K562 (cell line): ENCODE data around the gene OR5K1. TPM values are rescaled to one million over a fixed set of nuclear protein-coding genes. Genes with fewer than 3 reads are reported as not detected.

Experiments
- ATAC-seq: fragments of 200-7000 bp; cut with Tn5 transposase; 3 replicates; pipeline ENCODE4 v1.9.1; 2020; ENCODE audit warnings: moderate library complexity
- Bru-seq: library from RNA; stranded (reverse); fragments of 400-500 nt; gene quantifications from one replicate; lab custom pipeline; 2021; lab: Mats Ljungman, UMichigan
- BruChase-seq, 2 experiments: library from RNA; stranded (reverse); fragments of 400-500 nt; gene quantifications; one replicate each; lab custom pipeline; 2021; lab: Mats Ljungman, UMichigan
- BruUV-seq: library from RNA; stranded (reverse); fragments of 400-500 nt; replicated peaks from 2 replicates; lab custom pipeline; 2021; lab: Mats Ljungman, UMichigan
- CTCF ChIA-PET: fragments of 300-600 bp; formaldehyde crosslinking; extraction: SDS; loops from one replicate; lab custom pipeline; 2021; ENCODE audit warnings: low intra/inter-chr PET ratio; lab: Yijun Ruan, JAX
- POLR2A ChIA-PET: fragments of 300-600, 350-650 bp; sonication (Branson Sonifier 250); formaldehyde crosslinking; extraction: SDS; loops from one replicate; lab custom pipeline; 2021; ENCODE audit warnings: antibody characterized with exemption, inconsistent platforms; lab: Yijun Ruan, JAX
- DNase-seq, 4 experiments: peaks; one replicate each; pipeline versions ENCODE4 v3.0.0 to v3.0.0-alpha.2; 2011 to 2018; ENCODE audit warnings: low spot score in 3 of 4, mixed read lengths in 3 of 4; ENCODE audit errors: extremely low read depth in 1 of 4
- FAIRE-seq: peaks from 2 replicates; lab custom pipeline; 2011; peaks lifted over from hg19 to GRCh38; lab: Jason Lieb, UNC
- H2AFZ ChIP-seq: 2 replicates; pipeline ENCODE4 v1.6.0; 2011; ENCODE audit warnings: low read depth, low read length, control low read depth, inconsistent platforms
- H3K27ac ChIP-seq: fragments of 200-600 bp; 3 replicates; pipeline ENCODE4 v1.8.0; 2011; ENCODE audit warnings: low read depth, mild to moderate bottlenecking, control low read depth, inconsistent platforms, low read length, moderate library complexity, mixed read lengths; ENCODE audit errors: extremely low read depth
- H3K27me3 ChIP-seq, 2 experiments: fragments of 300-600 bp in 1 of 2; 2 replicates in 1 of 2; 3 replicates in 1 of 2; pipeline versions ENCODE4 v1.6.0 to v1.8.0; 2011; ENCODE audit warnings: inconsistent platforms in 2 of 2, low read length in 2 of 2, mild to moderate bottlenecking in 1 of 2, mixed read lengths in 1 of 2, moderate library complexity in 1 of 2; ENCODE audit not compliant: control insufficient read depth in 2 of 2, insufficient read depth in 2 of 2
- H3K36me3 ChIP-seq: fragments of 300-600 bp; 3 replicates; pipeline ENCODE4 v1.8.0; 2011; ENCODE audit warnings: mild to moderate bottlenecking, low read length, inconsistent platforms; ENCODE audit not compliant: control insufficient read depth, insufficient read depth
- H3K4me1 ChIP-seq, 2 experiments: fragments of 200-600 bp in 1 of 2; replicated peaks in 1 of 2; 2 replicates in 1 of 2; 3 replicates in 1 of 2; pipeline versions ENCODE4 v1.5.1 to v1.8.0; 2011; ENCODE audit warnings: inconsistent platforms in 2 of 2, low read length in 2 of 2, mild to moderate bottlenecking in 1 of 2, mixed read lengths in 1 of 2, moderate library complexity in 1 of 2; ENCODE audit not compliant: control insufficient read depth in 2 of 2, insufficient read depth in 2 of 2
- H3K4me2 ChIP-seq: 2 replicates; pipeline ENCODE4 v1.6.1; 2011; ENCODE audit warnings: low read length, control low read depth, inconsistent platforms, mixed read lengths; ENCODE audit not compliant: insufficient read depth
- H3K4me3 ChIP-seq: fragments of 200-600 bp; sonication (generic), shearing (Covaris generic); 2 replicates; pipeline ENCODE4 v1.5.1; 2016; ENCODE audit warnings: control low read depth, inconsistent platforms
- H3K79me2 ChIP-seq: fragments of 200-600 bp; 3 replicates; pipeline ENCODE4 v1.8.0; 2011; ENCODE audit warnings: low read length, inconsistent platforms; ENCODE audit not compliant: control insufficient read depth, insufficient read depth
- H3K9ac ChIP-seq, 2 experiments: 2 replicates each; pipeline versions ENCODE4 v1.6.0 to v1.6.1; 2011; ENCODE audit warnings: low read depth in 2 of 2, low read length in 2 of 2, control low read depth in 1 of 2, inconsistent platforms in 1 of 2, mild to moderate bottlenecking in 1 of 2, mixed read lengths in 1 of 2; ENCODE audit not compliant: insufficient read depth in 1 of 2
- H3K9me1 ChIP-seq: one replicate; pipeline ENCODE4 v1.6.0; 2011; ENCODE audit warnings: inconsistent platforms, mild to moderate bottlenecking, low read length, moderate library complexity; ENCODE audit not compliant: control insufficient read depth, insufficient read depth
- H3K9me3 ChIP-seq: replicated peaks from 2 replicates; pipeline ENCODE4 v1.5.1; 2011; ENCODE audit warnings: low read depth, low read length, inconsistent platforms; ENCODE audit not compliant: control insufficient read depth, insufficient read depth
- H4K20me1 ChIP-seq: replicated peaks from 2 replicates; pipeline ENCODE4 v1.6.1; 2011; ENCODE audit warnings: low read length, inconsistent platforms, mixed read lengths; ENCODE audit not compliant: control insufficient read depth, insufficient read depth
- ARID3A ChIP-seq: IDR thresholded peaks from 2 replicates; pipeline ENCODE4 v1.6.1; 2012; ENCODE audit warnings: low read depth, low read length, improper control_type of control experiment, borderline replicate concordance
- CREB1 ChIP-seq, 2 experiments: sonication (generic) in 1 of 2; formaldehyde crosslinking in 1 of 2; IDR thresholded peaks; 2 replicates each; pipeline versions ENCODE4 v1.6.1 to v1.8.0; 2012 to 2022; ENCODE audit warnings: inconsistent platforms in 1 of 2, mild to moderate bottlenecking in 1 of 2, missing genetic modification reagents in 1 of 2, moderate library complexity in 1 of 2
- FOXJ3 ChIP-seq: sonication (generic); formaldehyde crosslinking; IDR thresholded peaks from 2 replicates; pipeline ENCODE4 v1.4.0; 2020; ENCODE audit warnings: mild to moderate bottlenecking, missing genetic modification reagents
- POLR2B ChIP-seq: fragments of 450-650 bp; IDR thresholded peaks from 2 replicates; pipeline ENCODE4 v1.6.1; 2018; ENCODE audit warnings: low read depth; ENCODE audit not compliant: partially characterized antibody
- SP2 ChIP-seq: IDR thresholded peaks from 2 replicates; pipeline ENCODE4 v1.6.1; 2011; ENCODE audit warnings: mild to moderate bottlenecking, low read depth, low read length, moderate library complexity; ENCODE audit not compliant: poor library complexity, severe bottlenecking; ENCODE audit errors: extremely low read depth
- WGBS: fragments of 100-300 bp; shearing (Covaris generic); methylation state at CpG from one replicate; pipeline ENCODE4 v1.1.6; 2016; ENCODE audit warnings: low coverage, mixed read lengths; ENCODE audit not compliant: insufficient coverage; ENCODE audit errors: missing lambda C conversion rate; 5-methylcytosine and 5-hydroxymethylcytosine counted together
- in situ Hi-C: fragments of 300-500 bp; cut with MboI; formaldehyde crosslinking; loops from 4 replicates; pipeline ENCODE4 v1.15.0; 2018; ENCODE audit warnings: inconsistent platforms, mixed read lengths
- intact Hi-C: fragments of 100-400 bp; cut with micrococcal nuclease; formaldehyde crosslinking; loops from 2 replicates; pipeline ENCODE4 v1.14.2; 2022
- long read RNA-seq, 3 experiments: library from polyadenylated mRNA in 2 of 3; library from RNA in 1 of 3; unstranded in 2 of 3; stranded (forward) in 1 of 3; transcript quantifications; one replicate each; pipeline ENCODE4 v2.0.0, GENCODE V29; 2019 to 2022
- polyA minus RNA-seq, 3 experiments: library from RNA; depleted of rRNA, polyadenylated mRNA; stranded (reverse); fragments of >200 nt; gene quantifications; 2 replicates each; pipeline ENCODE4 v1.2.3, GENCODE V29; 2011
- polyA plus RNA-seq, 8 experiments: library from polyadenylated mRNA; depleted of rRNA in 4 of 8; stranded (reverse) in 5 of 8; unstranded in 3 of 8; fragments of >200 nt; fragmentation: Nextera tagmentation in 2 of 8; fragmentation: Illumina TruSeq in 1 of 8; extraction: Ambion mirVana in 2 of 8; extraction: Trizol in 1 of 8; gene quantifications; 2 replicates each; pipeline versions ENCODE4 v1.2.1 to v1.2.3, GENCODE V29; 2011 to 2014; ENCODE audit warnings: inconsistent platforms in 1 of 8, missing spikeins in 1 of 8
- total RNA-seq, 7 experiments: library from RNA; depleted of rRNA in 6 of 7; stranded (reverse); fragments of >200 nt in 6 of 7; fragmentation: Illumina TruSeq in 2 of 7; extraction: Trizol in 2 of 7; gene quantifications; 2 replicates each; pipeline versions ENCODE4 v1.2.1 to v1.2.3, GENCODE V29; 2011 to 2021; ENCODE audit warnings: low replicate concordance in 1 of 7

Gene OR5K1
- total RNA-seq (2011; cell fraction: chromatin; rRNA removed; ENCODE audit: low replicate concordance), result not detected in 2 replicates
- total RNA-seq (2011; cell fraction: nucleolus; rRNA removed), result not detected in 2 replicates
- not detected in 2 replicates for total RNA-seq (2011; cell fraction: nucleoplasm; rRNA removed)
- total RNA-seq (2014; rRNA removed) (not detected in 2 replicates), total RNA-seq (2014; rRNA removed; fragmentation: Illumina TruSeq; extraction: Trizol) (not detected in 2 replicates), total RNA-seq (2015; rRNA removed; fragmentation: Illumina TruSeq; extraction: Trizol) (not detected in 2 replicates), total RNA-seq (2021) (not detected in 2 replicates), polyA plus RNA-seq (2011; rRNA removed) (not detected in 2 replicates), polyA plus RNA-seq (2014; fragmentation: Illumina TruSeq; extraction: Trizol) (not detected in 2 replicates), polyA plus RNA-seq (2014; fragmentation: Nextera tagmentation; extraction: Ambion mirVana) (not detected), polyA plus RNA-seq (2014; rRNA removed) (not detected in 2 replicates), polyA minus RNA-seq (2011; rRNA and poly(A)+ RNA removed) (not detected in 2 replicates), Bru-seq, nascent RNA (percentile 16 among the genes with signal in this experiment), BruChase-seq, experiment 1, labeled RNA remaining after a 2-hour chase (not detected), BruChase-seq, experiment 2, labeled RNA remaining after a 6-hour chase (percentile 14 among the genes with signal in this experiment)
- polyA plus RNA-seq (2011; cell fraction: cytosol; rRNA removed), result not detected in 2 replicates
- not detected in 2 replicates for polyA plus RNA-seq (2011; cell fraction: nucleus; rRNA removed)
- not detected in 2 replicates for polyA plus RNA-seq (2012)
- polyA minus RNA-seq (2011; cell fraction: cytosol; rRNA and poly(A)+ RNA removed), result not detected in 2 replicates
- not detected in 2 replicates for polyA minus RNA-seq (2011; cell fraction: nucleus; rRNA and poly(A)+ RNA removed)
- long read RNA-seq, experiment 1, result 0 reads
- long read RNA-seq, experiment 2, result 0 reads
- long read RNA-seq, experiment 3, result 0 reads

DNA sequence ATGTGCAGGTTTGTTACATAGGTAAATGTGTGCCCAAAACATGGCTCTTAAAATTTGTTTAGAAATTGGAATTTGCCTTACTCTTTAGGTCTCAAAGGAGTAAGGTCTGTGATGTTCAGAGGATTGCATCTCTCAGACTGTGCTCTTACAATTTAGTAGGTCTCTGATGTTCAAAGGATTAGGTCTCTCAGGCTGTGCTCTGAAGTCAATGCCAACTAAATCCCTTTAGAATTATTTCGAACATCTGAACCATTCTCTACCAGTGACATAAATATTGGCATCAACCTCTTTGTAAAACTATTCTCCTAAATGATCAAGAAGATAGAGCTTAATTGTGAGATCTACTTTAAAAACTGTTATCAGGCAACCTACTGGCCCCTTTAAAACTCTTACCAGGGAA lies at the start of gene OR5K1:
Gene OR5K1 (plus strand): TSS at position 301 of the 400 bp plus-strand sequence. CDS start 6,376 bp downstream, outside the sequence.
- POLR2A ChIA-PET, result no interaction called here
- no peak within 1 kb of the TSS for H3K27ac ChIP-seq
- TF ChIP-seq FOXJ3 (CRISPR knock-in tag) (no peak), CREB1 (IDR thresholded peaks at IDR 0.05) (no peak), CREB1 (CRISPR knock-in tag; IDR thresholded peaks at IDR 0.05) (no peak), SP2 (no peak), POLR2B (no peak), ARID3A (no peak)

More for the DNA sequence above, at the start of gene OR5K1:
- DNase-seq, result no peak
- H3K27me3 ChIP-seq, result no peaks in the 10 kb centered on the region
- no TSS peak for BruUV-seq
- no peaks in the 10 kb centered on the region for H3K9me1 ChIP-seq
- no peak within 1 kb of the TSS for H2AFZ ChIP-seq
- no peaks in the 10 kb centered on the region for H3K36me3 ChIP-seq
- FAIRE-seq, result no peak
- no peak for ATAC-seq
- in situ Hi-C loops (no loop called here), intact Hi-C loops (no loop called here)
- CTCF ChIA-PET, result no interaction called here
- H4K20me1 ChIP-seq, result no peaks in the 10 kb centered on the region
- no peaks in the 10 kb centered on the region for H3K4me1 ChIP-seq
- H3K4me3 ChIP-seq, result no peak within 1 kb of the TSS
- WGBS, result 6% methylated on average over 1 of the region's 1 CpG
- H3K9me3 ChIP-seq, result no peaks in the 10 kb centered on the region
- no peaks in the 10 kb centered on the region for H3K79me2 ChIP-seq
- no peak within 1 kb of the TSS for H3K4me2 ChIP-seq
- H3K9ac ChIP-seq, result no peak within 1 kb of the TSS
